ENCODE measurements around the gene ARL16.

DNA sequence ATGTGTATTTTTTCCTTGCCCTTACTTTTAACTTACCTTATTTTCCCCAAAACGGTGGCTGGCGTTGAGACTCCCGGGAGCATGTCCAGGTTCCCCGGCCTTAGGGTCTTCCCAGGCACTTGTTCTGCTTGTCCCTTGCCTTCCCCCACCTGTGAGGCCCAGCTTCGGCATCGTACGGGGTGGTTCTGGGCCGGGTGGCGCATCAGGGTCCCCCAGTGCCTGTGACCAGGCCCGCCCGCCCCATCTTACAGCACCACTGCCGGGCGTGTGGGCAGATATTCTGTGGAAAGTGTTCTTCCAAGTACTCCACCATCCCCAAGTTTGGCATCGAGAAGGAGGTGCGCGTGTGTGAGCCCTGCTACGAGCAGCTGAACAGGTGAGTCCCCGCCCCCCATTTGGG is 7.6 kb upstream of the ARL16 start:
- TF ChIP-seq CTCF (IDR thresholded peaks at IDR 0.05) (no peak), POLR2A (IDR thresholded peaks at IDR 0.05) (no peak)
